SH-SY5Y (cell line): Measurements from ENCODE around the gene ANKHD1.

Experiments
- GATA2 ChIP-seq: IDR thresholded peaks from 2 replicates; pipeline ENCODE4 v1.6.1; 2011; ENCODE audit warnings: mild to moderate bottlenecking, low read depth, low read length
- GATA3 ChIP-seq: IDR thresholded peaks from 2 replicates; pipeline ENCODE4 v1.6.1; 2011; ENCODE audit warnings: low read depth, mild to moderate bottlenecking, low read length, moderate library complexity

- no peak for TF ChIP-seq GATA3
- TF ChIP-seq GATA2, result no peak
These were observed 144.0 kb downstream of the ANKHD1 start for GRCh38 chr5:140545606-140546005.
